ENCODE results near the gene HNRNPC. TPM values are rescaled to one million over a fixed set of nuclear protein-coding genes. Genes with fewer than 3 reads are reported as not detected.

The HNRNPC gene
- total and polyA plus RNA-seq, 9 donors: 425 to 593 (median 447) TPM

DNA sequence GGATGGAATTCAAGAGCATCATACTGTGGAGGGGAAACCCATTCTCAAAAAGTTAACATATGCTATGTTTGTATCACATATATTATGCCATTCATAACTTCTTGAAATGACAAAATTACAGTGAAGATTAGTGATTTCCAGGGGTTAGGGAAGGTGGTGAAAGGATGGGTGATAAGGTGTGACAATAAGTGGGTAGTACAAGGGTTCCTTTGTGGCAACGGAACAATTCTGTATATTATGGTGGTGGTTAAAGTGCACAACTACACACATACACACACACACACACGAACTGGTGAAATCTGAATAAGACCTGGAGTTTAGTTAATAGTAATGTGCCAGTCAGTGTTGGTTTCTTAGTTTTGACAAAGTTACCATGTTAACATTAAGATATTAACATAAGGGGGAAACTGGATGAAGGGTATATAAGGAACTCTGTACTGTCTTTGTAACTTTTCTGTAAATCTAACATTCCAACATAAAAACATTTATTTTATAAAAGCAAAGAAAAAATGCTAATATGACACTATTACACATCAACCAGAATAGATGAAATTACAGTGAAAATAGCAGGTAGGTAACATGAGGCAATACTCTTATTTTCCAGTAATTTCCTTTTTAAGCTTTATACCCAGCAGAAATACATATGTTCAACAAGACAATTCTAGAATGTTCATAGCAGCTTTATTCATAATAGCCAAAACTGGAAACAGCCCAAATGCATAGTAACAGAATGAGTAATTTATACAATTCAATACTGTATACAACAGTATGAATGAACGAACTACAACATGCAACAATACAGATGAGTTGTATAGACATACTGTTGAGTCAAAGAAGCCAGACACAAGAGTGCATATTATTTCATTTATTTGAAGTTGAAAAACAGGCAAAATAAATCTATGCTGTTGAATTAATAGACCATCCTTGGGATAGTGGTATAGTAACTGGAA, 69.4 kb downstream of the HNRNPC start:
- no peak overlapping the region for H3K27ac ChIP-seq (ENCODE audit: low read length)
- peaks cover 11% of the 10 kb centered on the region for H3K9me3 ChIP-seq (replicated peaks; ENCODE audit: control insufficient read depth, low read depth, low read length)
- no peak for DNase-seq
- H3K4me1 ChIP-seq (ENCODE audit: control insufficient read depth, insufficient read depth, low read length): no peaks in the 10 kb centered on the region
- no CpG with 5 or more reads among the region's 3 CpGs for WGBS (ENCODE audit: insufficient coverage)
- no peak overlapping the region for H3K4me3 ChIP-seq (ENCODE audit: low read length)
- H3K27me3 ChIP-seq (ENCODE audit: control insufficient read depth, insufficient read depth, low read length): no peaks in the 10 kb centered on the region
- peaks cover 23% of the 10 kb centered on the region for H3K36me3 ChIP-seq (ENCODE audit: control insufficient read depth, insufficient read depth, low read length)

GRCh38 chr14:21197418-21198205, 71.6 kb downstream of the HNRNPC start:
- 100% methylated on average over 1 of the region's 2 CpGs for WGBS (ENCODE audit: insufficient coverage)
- Histone ChIP-seq H3K36me3 (ENCODE audit: control insufficient read depth, insufficient read depth, low read length) (peaks cover 6% of the 10 kb centered on the region), H3K4me1 (ENCODE audit: control insufficient read depth, insufficient read depth, low read length) (no peaks in the 10 kb centered on the region), H3K9me3 (replicated peaks; ENCODE audit: control insufficient read depth, low read depth, low read length) (peaks cover 11% of the 10 kb centered on the region), H3K4me3 (ENCODE audit: low read length) (no peak overlapping the region), H3K27ac (ENCODE audit: low read length) (no peak overlapping the region), H3K27me3 (ENCODE audit: control insufficient read depth, insufficient read depth, low read length) (no peaks in the 10 kb centered on the region)
- DNase-seq: no peak

DNA sequence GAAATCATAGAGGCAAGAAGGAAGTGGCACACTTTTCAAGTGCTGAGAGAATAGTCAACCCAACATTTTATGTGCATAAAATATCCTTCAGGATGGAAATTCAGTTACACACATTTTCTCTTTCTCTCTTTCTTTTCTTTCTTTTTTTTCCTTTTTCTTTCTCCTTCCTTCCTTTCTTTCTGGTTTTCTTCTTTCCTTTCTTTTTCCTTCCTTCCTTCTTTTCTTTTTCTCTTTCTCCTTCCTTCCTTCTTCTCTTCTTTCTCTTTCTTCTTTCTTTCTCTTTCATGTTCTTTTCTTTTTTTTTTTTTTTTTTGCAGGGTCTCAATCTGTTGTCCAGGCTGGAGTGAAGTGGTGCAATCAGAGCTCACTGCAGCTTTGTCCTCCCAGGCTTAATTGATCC, 74.6 kb downstream of the HNRNPC start:
- Histone ChIP-seq H3K27me3 (ENCODE audit: control insufficient read depth, insufficient read depth, low read length) (no peaks in the 10 kb centered on the region), H3K4me3 (ENCODE audit: low read length) (no peak overlapping the region), H3K9me3 (replicated peaks; ENCODE audit: control insufficient read depth, low read depth, low read length) (peaks cover 11% of the 10 kb centered on the region), H3K27ac (ENCODE audit: low read length) (no peak overlapping the region), H3K36me3 (ENCODE audit: control insufficient read depth, insufficient read depth, low read length) (no peaks in the 10 kb centered on the region), H3K4me1 (ENCODE audit: control insufficient read depth, insufficient read depth, low read length) (peaks cover 4% of the 10 kb centered on the region)
- DNase-seq: no peak

DNA sequence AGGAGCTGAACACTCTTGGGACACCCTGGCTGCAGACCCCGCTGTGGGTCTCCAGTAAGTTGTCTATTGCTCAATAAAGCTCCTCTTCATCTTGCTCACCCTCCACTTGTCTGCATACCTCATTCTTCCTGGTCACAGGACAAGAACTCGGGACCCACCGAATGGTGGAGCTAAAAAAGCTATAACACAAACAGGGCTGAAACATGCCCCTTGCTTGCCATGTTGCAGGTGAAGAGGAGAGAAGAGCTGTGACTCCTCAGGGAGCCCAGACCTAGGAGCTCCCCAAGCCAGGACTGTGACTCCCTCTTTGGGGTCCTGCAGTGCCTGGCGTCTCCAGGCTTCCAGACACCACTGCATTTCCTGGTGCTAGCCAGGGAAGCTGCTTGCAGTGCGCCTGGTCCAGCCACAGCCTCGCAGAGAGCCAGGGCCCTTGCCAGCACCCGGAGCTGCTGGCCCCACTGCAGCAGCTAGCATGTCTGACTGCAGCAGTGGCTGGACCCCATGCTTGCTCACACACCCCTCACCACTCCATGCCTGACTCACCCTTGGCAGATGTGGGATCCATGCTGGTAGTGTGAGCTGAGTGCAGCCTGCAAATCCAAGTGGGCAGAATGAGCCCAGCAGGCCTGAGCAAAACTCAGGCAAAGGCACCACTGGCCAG, 76.2 kb downstream of the HNRNPC start:
- no peak overlapping the region for H3K4me3 ChIP-seq (ENCODE audit: low read length)
- DNase-seq: no peak
- H3K27me3 ChIP-seq (ENCODE audit: control insufficient read depth, insufficient read depth, low read length): no peaks in the 10 kb centered on the region
- 75% methylated on average over 3 of the region's 7 CpGs for WGBS (ENCODE audit: insufficient coverage)
- peaks cover 4% of the 10 kb centered on the region for H3K4me1 ChIP-seq (ENCODE audit: control insufficient read depth, insufficient read depth, low read length)
- peaks cover 11% of the 10 kb centered on the region for H3K9me3 ChIP-seq (replicated peaks; ENCODE audit: control insufficient read depth, low read depth, low read length)
- no peak overlapping the region for H3K27ac ChIP-seq (ENCODE audit: low read length)
- H3K36me3 ChIP-seq (ENCODE audit: control insufficient read depth, insufficient read depth, low read length): no peaks in the 10 kb centered on the region

DNA sequence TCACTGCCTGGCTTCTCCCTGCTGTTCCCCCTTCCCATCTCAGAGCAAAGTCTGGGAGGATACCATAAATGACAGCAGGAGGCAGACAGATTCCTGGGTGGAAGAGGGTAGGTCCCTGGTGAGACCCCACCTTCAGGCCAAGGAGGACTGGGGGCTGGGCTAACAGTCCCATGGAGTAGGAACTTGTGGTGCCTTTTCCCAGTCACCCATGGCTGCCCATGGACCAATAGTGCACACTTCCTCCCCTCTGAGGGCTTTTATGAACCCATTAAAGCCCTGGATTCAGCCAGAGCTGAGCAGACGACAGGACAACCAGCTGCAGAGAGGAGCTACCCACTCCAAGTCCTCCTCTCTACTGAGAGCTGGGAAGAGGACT, 76.8 kb downstream of the HNRNPC start:
- Histone ChIP-seq H3K27ac (ENCODE audit: low read length) (no peak overlapping the region), H3K9me3 (replicated peaks; ENCODE audit: control insufficient read depth, low read depth, low read length) (peaks cover 6% of the 10 kb centered on the region), H3K4me3 (ENCODE audit: low read length) (no peak overlapping the region), H3K4me1 (ENCODE audit: control insufficient read depth, insufficient read depth, low read length) (peaks cover 4% of the 10 kb centered on the region), H3K27me3 (ENCODE audit: control insufficient read depth, insufficient read depth, low read length) (no peaks in the 10 kb centered on the region), H3K36me3 (ENCODE audit: control insufficient read depth, insufficient read depth, low read length) (no peaks in the 10 kb centered on the region)
- no CpG with 5 or more reads among the region's 1 CpG for WGBS (ENCODE audit: insufficient coverage)
- DNase-seq: no peak

- no peak overlapping the region for H3K27ac ChIP-seq (ENCODE audit: low read length)
- peaks cover 2% of the 10 kb centered on the region for H3K9me3 ChIP-seq (replicated peaks; ENCODE audit: control insufficient read depth, low read depth, low read length)
- no peak overlapping the region for H3K4me3 ChIP-seq (ENCODE audit: low read length)
- no peaks in the 10 kb centered on the region for H3K27me3 ChIP-seq (ENCODE audit: control insufficient read depth, insufficient read depth, low read length)
- DNase-seq: peak; percentile 70
- WGBS (ENCODE audit: insufficient coverage): 4% methylated on average over 16 of the region's 19 CpGs
- H3K36me3 ChIP-seq (ENCODE audit: control insufficient read depth, insufficient read depth, low read length): no peaks in the 10 kb centered on the region
- peaks cover 4% of the 10 kb centered on the region for H3K4me1 ChIP-seq (ENCODE audit: control insufficient read depth, insufficient read depth, low read length)
Measured at GRCh38 chr14:21191809-21192446, 77.3 kb downstream of the HNRNPC start.

GRCh38 chr14:21191261-21191808, 77.9 kb downstream of the HNRNPC start:
- no peak overlapping the region for H3K27ac ChIP-seq (ENCODE audit: low read length)
- H3K4me3 ChIP-seq (ENCODE audit: low read length): no peak overlapping the region
- H3K27me3 ChIP-seq (ENCODE audit: control insufficient read depth, insufficient read depth, low read length): no peaks in the 10 kb centered on the region
- H3K36me3 ChIP-seq (ENCODE audit: control insufficient read depth, insufficient read depth, low read length): no peaks in the 10 kb centered on the region
- H3K4me1 ChIP-seq (ENCODE audit: control insufficient read depth, insufficient read depth, low read length): peaks cover 4% of the 10 kb centered on the region
- no peak for DNase-seq
- H3K9me3 ChIP-seq (replicated peaks; ENCODE audit: control insufficient read depth, low read depth, low read length): no peaks in the 10 kb centered on the region
- 80% methylated on average over 2 of the region's 7 CpGs for WGBS (ENCODE audit: insufficient coverage)

- Histone ChIP-seq H3K27ac (ENCODE audit: low read length) (no peak overlapping the region), H3K27me3 (ENCODE audit: control insufficient read depth, insufficient read depth, low read length) (no peaks in the 10 kb centered on the region), H3K36me3 (ENCODE audit: control insufficient read depth, insufficient read depth, low read length) (no peaks in the 10 kb centered on the region), H3K4me3 (ENCODE audit: low read length) (no peak overlapping the region), H3K4me1 (ENCODE audit: control insufficient read depth, insufficient read depth, low read length) (no peaks in the 10 kb centered on the region), H3K9me3 (replicated peaks; ENCODE audit: control insufficient read depth, low read depth, low read length) (no peaks in the 10 kb centered on the region)
- WGBS (ENCODE audit: insufficient coverage): no CpG with 5 or more reads among the region's 5 CpGs
- DNase-seq: no peak
Measured at GRCh38 chr14:21185491-21185890, 83.8 kb downstream of the HNRNPC start.

- no peak overlapping the region for H3K27ac ChIP-seq (ENCODE audit: low read length)
- H3K36me3 ChIP-seq (ENCODE audit: control insufficient read depth, insufficient read depth, low read length): no peaks in the 10 kb centered on the region
- H3K4me3 ChIP-seq (ENCODE audit: low read length): no peak overlapping the region
- H3K9me3 ChIP-seq (replicated peaks; ENCODE audit: control insufficient read depth, low read depth, low read length): no peaks in the 10 kb centered on the region
- no CpG with 5 or more reads among the region's 1 CpG for WGBS (ENCODE audit: insufficient coverage)
- H3K27me3 ChIP-seq (ENCODE audit: control insufficient read depth, insufficient read depth, low read length): no peaks in the 10 kb centered on the region
- H3K4me1 ChIP-seq (ENCODE audit: control insufficient read depth, insufficient read depth, low read length): no peaks in the 10 kb centered on the region
- DNase-seq: no peak
Measured at GRCh38 chr14:21184254-21184653, 85.0 kb downstream of the HNRNPC start.
